ENCODE measurements around the gene PPP1R27.

Gene PPP1R27

GRCh38 chr17:81834831-81835267 is at the start of gene PPP1R27:
TSS of gene PPP1R27 (minus strand) at chr17:81835050. CDS start at chr17:81834953, 97 bp downstream.
- no peak for DNase-seq

- no peak for DNase-seq
These were observed 49.7 kb upstream of the PPP1R27 start for GRCh38 chr17:81884520-81884919.

GRCh38 chr17:81879121-81879520 is 44.3 kb upstream of the PPP1R27 start:
- no peak for DNase-seq

- DNase-seq = no peak
These were observed 43.4 kb upstream of the PPP1R27 start for GRCh38 chr17:81878294-81878693.

- no peak for DNase-seq
These were observed 42.7 kb upstream of the PPP1R27 start for GRCh38 chr17:81877569-81877968.

GRCh38 chr17:81871387-81872230 is 36.8 kb upstream of the PPP1R27 start:
- peak; percentile 96 for DNase-seq

GRCh38 chr17:81870981-81871386 is 36.1 kb upstream of the PPP1R27 start, which contains the start of gene ARHGDIA:
TSS of gene ARHGDIA (minus strand) at chr17:81871337. CDS start at chr17:81869930, 1,407 bp downstream.
- DNase-seq = no peak

GRCh38 chr17:81870131-81870980 is 35.5 kb upstream of the PPP1R27 start:
- peak; percentile 47 for DNase-seq

- peak; percentile 45 for DNase-seq
These were observed 34.6 kb upstream of the PPP1R27 start for GRCh38 chr17:81869221-81870130.

GRCh38 chr17:81868674-81869220 is 33.9 kb upstream of the PPP1R27 start:
- no peak for DNase-seq

- no peak for DNase-seq
These were observed 33.3 kb upstream of the PPP1R27 start for GRCh38 chr17:81867991-81868673.

- peak; percentile 34 for DNase-seq
These were observed 32.5 kb upstream of the PPP1R27 start for GRCh38 chr17:81867170-81867990.

- no peak for DNase-seq
These were observed 31.8 kb upstream of the PPP1R27 start for GRCh38 chr17:81866440-81867169.

GRCh38 chr17:81865733-81866439 is 31.0 kb upstream of the PPP1R27 start:
- DNase-seq = no peak

- no peak for DNase-seq
These were observed 30.5 kb upstream of the PPP1R27 start for GRCh38 chr17:81865358-81865732.

GRCh38 chr17:81863833-81864768 is 29.3 kb upstream of the PPP1R27 start:
- no peak for DNase-seq

- no peak for DNase-seq
These were observed 28.3 kb upstream of the PPP1R27 start for GRCh38 chr17:81863123-81863675.
